HepG2 (cell line): ENCODE data around the gene MAP3K21. TPM values are rescaled to one million over a fixed set of nuclear protein-coding genes. Genes with fewer than 3 reads are reported as not detected.

Experiments
- ATAC-seq: fragments of 200-7000 bp; cut with Tn5 transposase; 3 replicates; pipeline ENCODE4 v1.9.1; 2020; ENCODE audit warnings: mild to moderate bottlenecking, moderate library complexity
- BruUV-seq: library from RNA; stranded (reverse); fragments of 400-500 nt; replicated peaks from 2 replicates; lab custom pipeline; 2021; lab: Mats Ljungman, UMichigan
- CTCF ChIA-PET: fragments of 300-600 bp; formaldehyde crosslinking; extraction: SDS; loops from one replicate; lab custom pipeline; 2021; ENCODE audit warnings: low total read pairs, inconsistent platforms, low intra/inter-chr PET ratio; lab: Yijun Ruan, JAX
- POLR2A ChIA-PET: fragments of 350-600 bp; sonication (Branson Sonifier 250); formaldehyde crosslinking; loops from one replicate; lab custom pipeline; 2020; ENCODE audit warnings: antibody characterized with exemption, inconsistent platforms; lab: Yijun Ruan, JAX
- DNase-seq: peaks from one replicate; pipeline ENCODE4 v3.0.0-alpha.2; 2015; ENCODE audit warnings: low spot score
- FAIRE-seq: peaks from 3 replicates; lab custom pipeline; 2011; peaks lifted over from hg19 to GRCh38; lab: Jason Lieb, UNC
- H2AFZ ChIP-seq: one replicate; pipeline ENCODE4 v1.6.1; 2011; ENCODE audit warnings: low read length, inconsistent platforms
- H3K27ac ChIP-seq: fragments of 300-600 bp; 3 replicates; pipeline ENCODE4 v1.8.0; 2011; ENCODE audit warnings: mixed run types, mild to moderate bottlenecking, mixed read lengths, low read length, inconsistent platforms; ENCODE audit not compliant: insufficient read depth; ENCODE audit errors: extremely low read length
- H3K27me3 ChIP-seq, 2 experiments: fragments of 200-600 bp in 1 of 2; 2 replicates in 1 of 2; 3 replicates in 1 of 2; pipeline versions ENCODE4 v1.6.0 to v1.8.0; 2011; ENCODE audit warnings: low read length in 2 of 2, mild to moderate bottlenecking in 2 of 2, moderate library complexity in 2 of 2, inconsistent platforms in 1 of 2; ENCODE audit not compliant: insufficient read depth in 2 of 2, control insufficient read depth in 1 of 2
- H3K36me3 ChIP-seq, 2 experiments: fragments of 200-600 bp in 1 of 2; replicated peaks in 1 of 2; 2 replicates in 1 of 2; 3 replicates in 1 of 2; pipeline versions ENCODE4 v1.5.1 to v1.8.0; 2011; ENCODE audit warnings: low read length in 2 of 2, inconsistent platforms in 1 of 2; ENCODE audit not compliant: insufficient read depth in 2 of 2, control insufficient read depth in 1 of 2
- H3K4me1 ChIP-seq: 2 replicates; pipeline ENCODE4 v1.5.1; 2012; ENCODE audit warnings: low read length, inconsistent platforms; ENCODE audit not compliant: insufficient read depth
- H3K4me2 ChIP-seq: 2 replicates; pipeline ENCODE4 v1.6.0; 2011; ENCODE audit warnings: low read depth, low read length, inconsistent platforms
- H3K4me3 ChIP-seq, 3 experiments: fragments of 200-600 bp in 1 of 3; sonication (generic), shearing (Covaris generic) in 1 of 3; replicated peaks in 1 of 3; 2 replicates each; pipeline ENCODE4 v1.5.1; 2011 to 2016; ENCODE audit warnings: low read length in 3 of 3, inconsistent platforms in 2 of 3, low read depth in 2 of 3, mild to moderate bottlenecking in 2 of 3, control low read depth in 1 of 3, mixed read lengths in 1 of 3; ENCODE audit not compliant: insufficient read depth in 1 of 3
- H3K79me2 ChIP-seq: one replicate; pipeline ENCODE4 v1.6.1; 2011; ENCODE audit warnings: low read length, inconsistent platforms; ENCODE audit not compliant: insufficient read depth
- H3K9ac ChIP-seq: 2 replicates; pipeline ENCODE4 v1.6.0; 2011; ENCODE audit warnings: mild to moderate bottlenecking, low read depth, low read length, inconsistent platforms; ENCODE audit not compliant: insufficient read depth
- H3K9me3 ChIP-seq: 2 replicates; pipeline ENCODE4 v1.5.1; 2012; ENCODE audit warnings: mild to moderate bottlenecking, low read length
- H4K20me1 ChIP-seq: 2 replicates; pipeline ENCODE4 v1.6.0; 2011; ENCODE audit warnings: inconsistent platforms, mild to moderate bottlenecking, low read length, moderate library complexity; ENCODE audit not compliant: insufficient read depth
- ETV6 ChIP-seq: sonication (generic); formaldehyde crosslinking; conservative IDR thresholded peaks from 2 replicates; pipeline ENCODE4 v1.4.0; 2020; ENCODE audit warnings: missing genetic modification reagents
- KLF15 ChIP-seq: sonication (generic); formaldehyde crosslinking; IDR thresholded peaks from 2 replicates; pipeline ENCODE4 v1.8.1; 2023; ENCODE audit warnings: borderline replicate concordance, mild to moderate bottlenecking, inconsistent platforms, missing genetic modification reagents, mixed read lengths
- KLF6 ChIP-seq: IDR thresholded peaks from 2 replicates; pipeline ENCODE4 v1.8.0; 2016; ENCODE audit warnings: missing biosample characterization, missing genetic modification reagents
- REL ChIP-seq: sonication (generic); formaldehyde crosslinking; conservative IDR thresholded peaks from 2 replicates; pipeline ENCODE4 v1.8.0; 2022; ENCODE audit warnings: mild to moderate bottlenecking, missing genetic modification reagents, moderate library complexity
- WGBS: methylation state at CpG from one replicate; pipeline ENCODE4 v1.1.6; 2017; ENCODE audit warnings: low lambda C conversion rate; 5-methylcytosine and 5-hydroxymethylcytosine counted together
- in situ Hi-C: cut with HindIII; loops from 2 replicates; pipeline ENCODE4 v1.10.0; 2017; ENCODE audit warnings: low pct_unique_long_range_greater_than_20kb; ENCODE audit not compliant: extremely low pct_ligation_motif_present
- intact Hi-C: fragments of 100-400 bp; cut with micrococcal nuclease; formaldehyde crosslinking; loops from one replicate; pipeline ENCODE4 v1.10.0; 2022; ENCODE audit not compliant: unreplicated experiment
- polyA plus RNA-seq, 8 experiments: library from polyadenylated mRNA; depleted of rRNA in 3 of 8; stranded (reverse) in 7 of 8; unstranded in 1 of 8; fragments of >200 nt; fragmentation: Illumina TruSeq in 4 of 8; extraction: Trizol in 4 of 8; gene quantifications; 2 replicates each; pipeline versions ENCODE4 v1.2.1 to v1.2.3, GENCODE V29; 2011 to 2016; ENCODE audit warnings: low read depth in 4 of 8, missing spikeins in 1 of 8, mixed read lengths in 1 of 8; ENCODE audit not compliant: insufficient read depth in 1 of 8
- total RNA-seq, 5 experiments: library from RNA; depleted of rRNA; stranded (reverse); fragments of >200 nt; fragmentation: Illumina TruSeq; extraction: Trizol; gene quantifications; 2 replicates each; pipeline ENCODE4 v1.2.3, GENCODE V29; 2016; ENCODE audit warnings: low read depth in 1 of 5
- TF ChIP-seq, protein P1 (sequence below): sonication (generic); formaldehyde crosslinking; conservative IDR thresholded peaks from 2 replicates; pipeline ENCODE4 v1.8.0; 2022; ENCODE audit warnings: low read depth, missing genetic modification reagents
- TF ChIP-seq, protein P2 (sequence below): sonication (generic); formaldehyde crosslinking; IDR thresholded peaks from 2 replicates; pipeline ENCODE4 v1.4.0; 2020; ENCODE audit warnings: missing genetic modification reagents, borderline replicate concordance

Gene MAP3K21
- total and polyA plus RNA-seq, 2 of the 13 experiments (the other 11 are each of a cell fraction or from before 2014, with no cell fraction given), result not detected

DNA sequence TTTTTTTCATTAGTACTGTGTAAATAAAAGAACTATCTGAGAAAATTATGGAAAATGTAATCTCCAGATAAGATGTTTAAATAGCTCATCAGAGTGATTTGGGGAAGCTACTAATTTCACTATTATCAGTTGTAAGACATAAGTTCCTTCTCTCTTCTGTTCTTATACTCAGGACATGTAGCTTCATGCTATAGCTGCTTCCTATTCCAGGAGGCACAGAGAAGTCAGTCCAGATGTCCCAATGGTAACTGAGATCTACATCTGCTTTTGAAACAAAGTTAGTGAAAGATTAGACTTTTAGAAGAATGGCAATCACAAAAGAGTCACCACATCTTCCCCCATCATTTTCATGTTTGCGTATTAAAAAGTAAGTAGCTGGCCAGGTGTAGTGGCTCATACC is 5.6 kb downstream of the MAP3K21 start:
- H3K9me3 ChIP-seq, result no peaks in the 10 kb centered on the region
- no peaks in the 10 kb centered on the region for H3K36me3 ChIP-seq
- POLR2A ChIA-PET, result no interaction called here
- H3K79me2 ChIP-seq, result no peaks in the 10 kb centered on the region
- no peak overlapping the region for H3K27ac ChIP-seq
- DNase-seq, result no peak
- CTCF ChIA-PET, result no interaction called here
- no peak overlapping the region for H2AFZ ChIP-seq
- intact Hi-C loops, result no loop called here
- TF ChIP-seq KLF6 (CRISPR knock-in tag) (no peak), ETV6 (CRISPR knock-in tag) (no peak), REL (CRISPR knock-in tag) (no peak), KLF15 (CRISPR knock-in tag) (no peak)
- TF ChIP-seq, protein P1, sequence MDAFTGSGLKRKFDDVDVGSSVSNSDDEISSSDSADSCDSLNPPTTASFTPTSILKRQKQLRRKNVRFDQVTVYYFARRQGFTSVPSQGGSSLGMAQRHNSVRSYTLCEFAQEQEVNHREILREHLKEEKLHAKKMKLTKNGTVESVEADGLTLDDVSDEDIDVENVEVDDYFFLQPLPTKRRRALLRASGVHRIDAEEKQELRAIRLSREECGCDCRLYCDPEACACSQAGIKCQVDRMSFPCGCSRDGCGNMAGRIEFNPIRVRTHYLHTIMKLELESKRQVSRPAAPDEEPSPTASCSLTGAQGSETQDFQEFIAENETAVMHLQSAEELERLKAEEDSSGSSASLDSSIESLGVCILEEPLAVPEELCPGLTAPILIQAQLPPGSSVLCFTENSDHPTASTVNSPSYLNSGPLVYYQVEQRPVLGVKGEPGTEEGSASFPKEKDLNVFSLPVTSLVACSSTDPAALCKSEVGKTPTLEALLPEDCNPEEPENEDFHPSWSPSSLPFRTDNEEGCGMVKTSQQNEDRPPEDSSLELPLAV (CRISPR knock-in tag), result no peak
- TF ChIP-seq, protein P2, sequence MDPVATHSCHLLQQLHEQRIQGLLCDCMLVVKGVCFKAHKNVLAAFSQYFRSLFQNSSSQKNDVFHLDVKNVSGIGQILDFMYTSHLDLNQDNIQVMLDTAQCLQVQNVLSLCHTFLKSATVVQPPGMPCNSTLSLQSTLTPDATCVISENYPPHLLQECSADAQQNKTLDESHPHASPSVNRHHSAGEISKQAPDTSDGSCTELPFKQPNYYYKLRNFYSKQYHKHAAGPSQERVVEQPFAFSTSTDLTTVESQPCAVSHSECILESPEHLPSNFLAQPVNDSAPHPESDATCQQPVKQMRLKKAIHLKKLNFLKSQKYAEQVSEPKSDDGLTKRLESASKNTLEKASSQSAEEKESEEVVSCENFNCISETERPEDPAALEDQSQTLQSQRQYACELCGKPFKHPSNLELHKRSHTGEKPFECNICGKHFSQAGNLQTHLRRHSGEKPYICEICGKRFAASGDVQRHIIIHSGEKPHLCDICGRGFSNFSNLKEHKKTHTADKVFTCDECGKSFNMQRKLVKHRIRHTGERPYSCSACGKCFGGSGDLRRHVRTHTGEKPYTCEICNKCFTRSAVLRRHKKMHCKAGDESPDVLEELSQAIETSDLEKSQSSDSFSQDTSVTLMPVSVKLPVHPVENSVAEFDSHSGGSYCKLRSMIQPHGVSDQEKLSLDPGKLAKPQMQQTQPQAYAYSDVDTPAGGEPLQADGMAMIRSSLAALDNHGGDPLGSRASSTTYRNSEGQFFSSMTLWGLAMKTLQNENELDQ (CRISPR knock-in tag), result no peak
- H3K27me3 ChIP-seq, result no peaks in the 10 kb centered on the region
- H3K4me3 ChIP-seq, result no peak overlapping the region
- in situ Hi-C loops, result no loop called here
- 50% methylated on average over 1 of the region's 1 CpG for WGBS
- H3K4me1 ChIP-seq, result no peaks in the 10 kb centered on the region
- H4K20me1 ChIP-seq, result no peaks in the 10 kb centered on the region
- FAIRE-seq, result no peak
- BruUV-seq, result no TSS peak
- no peak overlapping the region for H3K4me2 ChIP-seq
- no peak for ATAC-seq
- H3K9ac ChIP-seq, result no peak overlapping the region
